Kidney (tissue), 14 donors: ENCODE data around the gene SMURF1. TPM values are rescaled to one million over a fixed set of nuclear protein-coding genes. Genes with fewer than 3 reads are reported as not detected.

Experiments
- DNase-seq, 5 donors: peaks; one replicate each; pipeline ENCODE4 v3.0.0-alpha.2; 2013 to 2020
- FAIRE-seq: peaks from 2 replicates; lab custom pipeline; 2012; peaks lifted over from hg19 to GRCh38; lab: Jason Lieb, UNC
- H3K27ac ChIP-seq, 2 donors: one replicate each; pipeline ENCODE4 v1.7.0; 2013; ENCODE audit warnings: low read depth in 2 of 2, low read length in 2 of 2, inconsistent platforms in 1 of 2
- H3K27me3 ChIP-seq: one replicate; pipeline ENCODE4 v1.7.1; 2013; ENCODE audit warnings: low read length, inconsistent platforms; ENCODE audit not compliant: control insufficient read depth, insufficient read depth
- H3K36me3 ChIP-seq, 3 donors: one replicate each; pipeline versions ENCODE4 v1.7.0 to v1.7.1; 2013; ENCODE audit warnings: low read length in 3 of 3, control low read depth in 1 of 3, inconsistent platforms in 1 of 3; ENCODE audit not compliant: insufficient read depth in 3 of 3, control insufficient read depth in 2 of 3
- H3K4me1 ChIP-seq, 3 donors: one replicate each; pipeline versions ENCODE4 v1.7.0 to v1.7.1; 2013; ENCODE audit warnings: low read length in 3 of 3, inconsistent platforms in 1 of 3, low read depth in 1 of 3; ENCODE audit not compliant: control insufficient read depth in 2 of 3, insufficient read depth in 2 of 3
- H3K4me3 ChIP-seq, 3 donors: one replicate each; pipeline versions ENCODE4 v1.7.0 to v1.8.1; 2013; ENCODE audit warnings: low read length in 3 of 3, control low read depth in 1 of 3, inconsistent platforms in 1 of 3
- H3K9ac ChIP-seq, 3 donors: one replicate each; pipeline versions ENCODE4 v1.7.0 to v1.7.1; 2013; ENCODE audit warnings: low read length in 3 of 3, control low read depth in 1 of 3, inconsistent platforms in 1 of 3
- H3K9me3 ChIP-seq, 3 donors: one replicate each; pipeline versions ENCODE4 v1.7.0 to v1.7.1; 2013; ENCODE audit warnings: low read length in 3 of 3, control low read depth in 1 of 3, inconsistent platforms in 1 of 3; ENCODE audit not compliant: control insufficient read depth in 2 of 3, insufficient read depth in 1 of 3
- intact Hi-C: fragments of 100-400 bp; cut with DNase I; formaldehyde crosslinking; loops from one replicate; pipeline ENCODE4 v1.11.1; 2022
- polyA plus RNA-seq: library from polyadenylated mRNA; stranded (reverse); fragments of 350-450 nt; fragmentation: Illumina TruSeq; extraction: RNeasy Lipid Tissue Mini Kit (QIAGEN cat#74804); gene quantifications from one replicate; pipeline ENCODE4 v1.2.3, GENCODE V29; 2014; ENCODE audit warnings: low read depth, low replicate concordance; ENCODE audit not compliant: insufficient read depth
- total RNA-seq: library from RNA; stranded (reverse); fragmentation: NEBNext Ultra II Directional; extraction: Animal tissue kit (Norgen Biotek cat#: 25700); gene quantifications from one replicate; pipeline ENCODE4 v1.2.1, GENCODE V29; 2021
- TF ChIP-seq, protein P1 (sequence below): IDR thresholded peaks from 3 replicates; pipeline ENCODE4 v1.5.1; 2012; ENCODE audit warnings: mild to moderate bottlenecking, moderate library complexity, borderline replicate concordance; ENCODE audit not compliant: insufficient read depth; ENCODE audit errors: extremely low read depth
- donor health status: control.
- donor health status: control.
- donor health status: control.
- donor health status: control.
- donor health status: control.
- donor health status: DM: yes; HTN: yes; CAD: no.
- donor health status: Normal renal cell carcinoma (clear cell type).

The SMURF1 gene
- total and polyA plus RNA-seq, 2 donors from 2014 or later, result 6.3 to 29.8 TPM

DNA sequence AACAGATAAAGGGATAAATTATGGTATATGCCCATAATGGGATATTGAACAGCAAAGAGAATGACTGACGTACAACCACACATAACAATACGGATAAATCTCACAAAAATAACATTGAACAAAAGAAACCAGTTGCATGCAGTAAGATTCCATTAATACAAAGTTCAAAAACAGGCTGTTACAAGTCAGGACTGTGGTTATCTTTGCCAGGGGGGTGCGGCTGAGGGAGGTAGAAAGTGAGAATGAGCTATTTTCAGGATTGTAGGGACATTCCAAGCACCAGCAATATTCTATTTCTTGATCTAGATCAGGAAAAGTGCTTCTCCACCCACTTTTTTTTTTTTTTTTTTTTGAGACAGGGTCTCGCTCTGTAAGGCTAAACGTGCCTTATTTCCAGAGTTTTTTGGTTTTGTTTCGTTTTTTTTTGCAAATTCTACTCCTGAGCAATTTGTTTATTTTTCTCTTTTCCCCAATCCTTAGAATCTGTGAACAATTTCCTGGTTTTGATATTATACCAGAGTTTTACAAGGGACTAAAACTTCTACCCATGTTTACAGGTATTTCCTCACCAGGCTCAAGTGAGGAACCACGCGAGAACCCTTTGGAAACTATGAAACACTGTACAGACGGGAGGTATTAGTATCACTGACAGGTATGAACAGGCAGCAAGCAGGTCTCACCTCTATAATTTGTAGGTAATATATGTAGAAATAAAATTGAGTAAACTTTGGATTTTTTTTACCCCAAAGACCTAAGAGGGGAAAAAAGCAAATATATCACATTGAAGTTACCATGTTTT is 9.9 kb downstream of the SMURF1 start:
- no peak overlapping the region for H3K9ac ChIP-seq
- no peaks in the 10 kb centered on the region for H3K27me3 ChIP-seq
- no peak overlapping the region for H3K4me3 ChIP-seq
- H3K27ac ChIP-seq, result no peak overlapping the region
- H3K4me1 ChIP-seq, result peaks cover 7 to 9% (median 8%) of the 10 kb centered on the region in 3 donors
- no peaks in the 10 kb centered on the region for H3K36me3 ChIP-seq
- intact Hi-C loops, result no loop called here
- H3K9me3 ChIP-seq, result no peaks in the 10 kb centered on the region
- FAIRE-seq, result no peak
- no peak for DNase-seq
- TF ChIP-seq, protein P1, sequence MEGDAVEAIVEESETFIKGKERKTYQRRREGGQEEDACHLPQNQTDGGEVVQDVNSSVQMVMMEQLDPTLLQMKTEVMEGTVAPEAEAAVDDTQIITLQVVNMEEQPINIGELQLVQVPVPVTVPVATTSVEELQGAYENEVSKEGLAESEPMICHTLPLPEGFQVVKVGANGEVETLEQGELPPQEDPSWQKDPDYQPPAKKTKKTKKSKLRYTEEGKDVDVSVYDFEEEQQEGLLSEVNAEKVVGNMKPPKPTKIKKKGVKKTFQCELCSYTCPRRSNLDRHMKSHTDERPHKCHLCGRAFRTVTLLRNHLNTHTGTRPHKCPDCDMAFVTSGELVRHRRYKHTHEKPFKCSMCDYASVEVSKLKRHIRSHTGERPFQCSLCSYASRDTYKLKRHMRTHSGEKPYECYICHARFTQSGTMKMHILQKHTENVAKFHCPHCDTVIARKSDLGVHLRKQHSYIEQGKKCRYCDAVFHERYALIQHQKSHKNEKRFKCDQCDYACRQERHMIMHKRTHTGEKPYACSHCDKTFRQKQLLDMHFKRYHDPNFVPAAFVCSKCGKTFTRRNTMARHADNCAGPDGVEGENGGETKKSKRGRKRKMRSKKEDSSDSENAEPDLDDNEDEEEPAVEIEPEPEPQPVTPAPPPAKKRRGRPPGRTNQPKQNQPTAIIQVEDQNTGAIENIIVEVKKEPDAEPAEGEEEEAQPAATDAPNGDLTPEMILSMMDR, result no peak

DNA sequence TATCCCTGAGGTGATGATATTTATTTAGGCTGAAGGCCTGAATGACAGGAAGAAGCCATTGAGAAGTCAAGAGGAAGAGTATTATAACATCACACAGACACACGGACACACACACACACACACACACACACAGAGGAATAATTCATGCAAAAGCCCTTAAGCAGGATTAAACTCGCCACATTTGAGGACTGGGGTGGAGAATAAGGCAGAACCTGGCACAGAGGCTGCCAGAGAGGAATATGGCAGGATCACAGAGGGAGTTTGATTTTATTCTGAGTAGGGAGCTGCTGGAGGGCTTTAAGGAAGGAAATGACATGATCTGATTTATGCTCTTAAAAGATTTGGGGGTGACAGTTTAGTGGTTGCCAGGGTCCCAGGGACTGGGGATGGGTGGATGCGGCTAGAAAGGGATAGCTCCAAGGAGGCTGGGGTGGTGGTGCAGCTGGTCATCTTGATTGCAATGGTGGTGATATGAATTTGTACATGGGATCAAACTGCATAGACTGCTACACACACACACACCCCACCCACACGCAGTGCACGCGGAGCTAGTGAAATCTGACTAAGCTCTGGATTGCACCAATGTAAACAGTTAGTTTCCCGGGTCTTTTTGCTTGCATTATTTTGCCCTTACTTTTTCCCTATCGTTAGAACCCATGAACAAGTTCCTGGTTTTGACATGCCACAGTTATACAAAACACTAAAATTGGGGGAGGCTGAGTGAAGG is 11.2 kb downstream of the SMURF1 start:
- no peaks in the 10 kb centered on the region for H3K27me3 ChIP-seq
- DNase-seq (no peak), FAIRE-seq (no peak)
- no peak overlapping the region for H3K27ac ChIP-seq
- TF ChIP-seq, protein P1, result no peak
- intact Hi-C loops, result no loop called here
- H3K4me3 ChIP-seq, result no peak overlapping the region
- no peaks in the 10 kb centered on the region for H3K36me3 ChIP-seq
- H3K4me1 ChIP-seq, result peaks cover 4 to 8% (median 6%) of the 10 kb centered on the region in 3 donors
- no peak overlapping the region for H3K9ac ChIP-seq
- H3K9me3 ChIP-seq, result no peaks in the 10 kb centered on the region

DNA sequence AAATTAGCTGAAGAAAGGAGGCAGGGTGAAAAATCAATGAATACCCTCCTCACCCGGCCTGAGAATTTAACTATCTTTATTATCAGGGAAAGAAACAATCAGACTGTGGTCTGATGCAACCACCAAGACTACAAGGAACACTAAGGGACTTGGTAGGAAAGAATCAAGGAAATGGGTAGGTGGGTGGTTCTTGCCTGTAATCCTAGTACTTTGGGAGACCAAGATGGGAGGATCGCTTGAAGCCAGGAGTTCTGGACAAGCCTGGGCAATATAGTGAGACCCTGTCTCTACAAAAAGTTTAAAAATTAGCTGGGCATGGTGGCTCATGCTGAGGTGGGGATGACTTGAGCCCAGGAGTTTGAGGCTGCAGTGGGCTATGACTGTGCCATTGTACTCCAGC is 12.6 kb downstream of the SMURF1 start:
- no peak overlapping the region for H3K27ac ChIP-seq
- intact Hi-C loops, result no loop called here
- H3K4me3 ChIP-seq, result no peak overlapping the region
- DNase-seq (no peak), FAIRE-seq (no peak)
- peaks cover 0 to 7% (median 4%) of the 10 kb centered on the region in 3 donors for H3K4me1 ChIP-seq
- no peak overlapping the region for H3K9ac ChIP-seq
- TF ChIP-seq, protein P1, result no peak
- H3K27me3 ChIP-seq, result no peaks in the 10 kb centered on the region
- H3K36me3 ChIP-seq, result no peaks in the 10 kb centered on the region
- H3K9me3 ChIP-seq, result no peaks in the 10 kb centered on the region
